Endothelial cell of umbilical vein (primary cell): ENCODE results near the gene PNKD. TPM values are rescaled to one million over a fixed set of nuclear protein-coding genes. Genes with fewer than 3 reads are reported as not detected.

Experiments used
- BruUV-seq: library from RNA; stranded (reverse); fragments of 400-500 nt; replicated peaks from 2 replicates; lab custom pipeline; 2021; lab: Mats Ljungman, UMichigan
- CTCF ChIA-PET: fragments of 300-600, 350-600 bp; sonication (Branson Sonifier 250); formaldehyde crosslinking; loops from one replicate; lab custom pipeline; 2021; ENCODE audit warnings: antibody characterized with exemption, inconsistent platforms; lab: Charles Lee
- POLR2A ChIA-PET: fragments of 300-600, 350-600 bp; sonication (Branson Sonifier 250); formaldehyde crosslinking; loops from one replicate; lab custom pipeline; 2021; ENCODE audit warnings: antibody characterized with exemption, inconsistent platforms; lab: Charles Lee
- DNase-seq: peaks from one replicate; pipeline ENCODE4 v3.0.0-alpha.2; 2011; ENCODE audit warnings: low read depth, low spot score
- FAIRE-seq: peaks from 2 replicates; lab custom pipeline; 2011; peaks lifted over from hg19 to GRCh38; lab: Jason Lieb, UNC
- H2AFZ ChIP-seq: 2 replicates; pipeline ENCODE4 v1.6.0; 2012; ENCODE audit warnings: low read depth, low read length, control low read depth, inconsistent platforms
- H3K27ac ChIP-seq: 2 replicates; pipeline ENCODE4 v1.5.1; 2011; ENCODE audit warnings: low read depth, mild to moderate bottlenecking, control low read depth, low read length, moderate library complexity; ENCODE audit not compliant: insufficient read depth
- H3K27me3 ChIP-seq, 2 experiments: 2 replicates each; pipeline versions ENCODE4 v1.6.0 to v1.6.1; 2011; ENCODE audit warnings: low read length in 2 of 2, mixed read lengths in 1 of 2; ENCODE audit not compliant: control insufficient read depth in 2 of 2, insufficient read depth in 2 of 2
- H3K36me3 ChIP-seq, 2 experiments: 2 replicates in 1 of 2; 3 replicates in 1 of 2; pipeline ENCODE4 v1.5.1; 2011; ENCODE audit warnings: low read length in 2 of 2, mild to moderate bottlenecking in 1 of 2, moderate library complexity in 1 of 2; ENCODE audit not compliant: control insufficient read depth in 2 of 2, insufficient read depth in 2 of 2; ENCODE audit errors: extremely low read depth in 1 of 2
- H3K4me1 ChIP-seq: 3 replicates; pipeline ENCODE4 v1.5.1; 2011; ENCODE audit warnings: mild to moderate bottlenecking, low read length; ENCODE audit not compliant: control insufficient read depth, insufficient read depth; ENCODE audit errors: extremely low read depth
- H3K4me2 ChIP-seq: 2 replicates; pipeline ENCODE4 v1.6.1; 2011; ENCODE audit warnings: low read length, control low read depth, mixed read lengths; ENCODE audit not compliant: insufficient read depth
- H3K4me3 ChIP-seq, 3 experiments: fragments of 200-600 bp in 1 of 3; sonication (generic), shearing (Covaris generic) in 1 of 3; replicated peaks in 1 of 3; 2 replicates each; pipeline ENCODE4 v1.5.1; 2011 to 2016; ENCODE audit warnings: control low read depth in 3 of 3, low read length in 3 of 3, mild to moderate bottlenecking in 2 of 3, inconsistent platforms in 1 of 3, low read depth in 1 of 3, moderate library complexity in 1 of 3; ENCODE audit not compliant: insufficient read depth in 1 of 3
- H3K79me2 ChIP-seq: 2 replicates; pipeline ENCODE4 v1.6.0; 2012; ENCODE audit warnings: low read length, inconsistent platforms; ENCODE audit not compliant: control insufficient read depth, insufficient read depth
- H3K9ac ChIP-seq: replicated peaks from 2 replicates; pipeline ENCODE3; 2011; ENCODE audit warnings: low read length, control low read depth; ENCODE audit not compliant: insufficient read depth; ENCODE audit errors: extremely low read depth
- H3K9me1 ChIP-seq: replicated peaks from 3 replicates; pipeline ENCODE4 v1.6.0; 2011; ENCODE audit warnings: mild to moderate bottlenecking, low read length; ENCODE audit not compliant: control insufficient read depth, insufficient read depth; ENCODE audit errors: extremely low read depth
- H3K9me3 ChIP-seq: replicated peaks from 2 replicates; pipeline ENCODE4 v1.5.1; 2012; ENCODE audit warnings: low read length, inconsistent platforms; ENCODE audit not compliant: control insufficient read depth, insufficient read depth
- H4K20me1 ChIP-seq: replicated peaks from 2 replicates; pipeline ENCODE3; 2011; ENCODE audit warnings: mild to moderate bottlenecking, low read length; ENCODE audit not compliant: control insufficient read depth, insufficient read depth; ENCODE audit errors: extremely low read depth
- EZH2 ChIP-seq: IDR thresholded peaks from 2 replicates; pipeline ENCODE4 v1.6.1; 2012; ENCODE audit warnings: borderline replicate concordance, low read depth, mild to moderate bottlenecking, moderate library complexity, low read length, inconsistent platforms; ENCODE audit not compliant: severe bottlenecking
- FOS ChIP-seq: IDR thresholded peaks from 2 replicates; pipeline ENCODE4 v1.6.1; 2011; ENCODE audit warnings: mild to moderate bottlenecking, low read length, moderate library complexity, borderline replicate concordance; ENCODE audit not compliant: insufficient read depth
- GATA2 ChIP-seq: IDR thresholded peaks from 2 replicates; pipeline ENCODE4 v1.7.0; 2011; ENCODE audit warnings: low read depth, mild to moderate bottlenecking, moderate library complexity, mixed read lengths, low read length; ENCODE audit not compliant: insufficient read length, insufficient read depth
- JUN ChIP-seq: IDR thresholded peaks from 2 replicates; pipeline ENCODE4 v1.6.1; 2011; ENCODE audit warnings: borderline replicate concordance, low read depth; ENCODE audit not compliant: insufficient read length, insufficient read depth
- MYC ChIP-seq: IDR thresholded peaks from one replicate; pipeline ENCODE4 v1.6.1; 2011; ENCODE audit warnings: mild to moderate bottlenecking, low read depth, low read length
- POLR2A ChIP-seq: IDR thresholded peaks from 2 replicates; pipeline ENCODE4 v1.6.1; 2012; ENCODE audit warnings: low read depth, mild to moderate bottlenecking, control low read depth, low read length
- POLR2AphosphoS5 ChIP-seq: IDR thresholded peaks from 2 replicates; pipeline ENCODE4 v1.6.1; 2012; ENCODE audit warnings: low read depth, mild to moderate bottlenecking, control low read depth, low read length, moderate library complexity; ENCODE audit not compliant: insufficient read depth
- dilution Hi-C: fragments of 300-500 bp; cut with MboI; formaldehyde crosslinking; loops from one replicate; pipeline ENCODE4 v1.15.0; 2019; ENCODE audit warnings: low sequenced_read_pairs; ENCODE audit not compliant: extremely low pct_ligation_motif_present
- intact Hi-C: fragments of 100-400 bp; cut with micrococcal nuclease; formaldehyde crosslinking; loops from one replicate; pipeline ENCODE4 v1.10.0; 2022
- polyA plus RNA-seq, 4 experiments: library from polyadenylated mRNA; depleted of rRNA in 3 of 4; stranded (reverse) in 3 of 4; unstranded in 1 of 4; fragments of >200 nt; gene quantifications; 2 replicates each; pipeline versions ENCODE4 v1.2.1 to v1.2.3, GENCODE V29; 2011 to 2012; ENCODE audit warnings: missing spikeins in 1 of 4
- total RNA-seq: library from RNA; stranded (reverse); gene quantifications from 2 replicates; pipeline ENCODE4 v1.2.3, GENCODE V29; 2021
- TF ChIP-seq, protein P1 (sequence below): IDR thresholded peaks from 2 replicates; pipeline ENCODE4 v1.6.1; 2011; ENCODE audit not compliant: insufficient read depth, insufficient read length
- TF ChIP-seq, protein P2 (sequence below), 2 donors: IDR thresholded peaks; 1 replicate in 1 of 2; 2 replicates in 1 of 2; pipeline ENCODE4 v1.5.1; 2011; ENCODE audit warnings: low read length in 2 of 2, mild to moderate bottlenecking in 2 of 2, moderate library complexity in 2 of 2, control low read depth in 1 of 2, inconsistent platforms in 1 of 2, low read depth in 1 of 2; ENCODE audit not compliant: insufficient read depth in 1 of 2; ENCODE audit errors: extremely low read depth in 1 of 2

Gene PNKD
- total and polyA plus RNA-seq, 2 donors (not counting 3 experiments of a cell fraction or from before 2014, with no cell fraction given), result 56.1 to 88.3 TPM

DNA sequence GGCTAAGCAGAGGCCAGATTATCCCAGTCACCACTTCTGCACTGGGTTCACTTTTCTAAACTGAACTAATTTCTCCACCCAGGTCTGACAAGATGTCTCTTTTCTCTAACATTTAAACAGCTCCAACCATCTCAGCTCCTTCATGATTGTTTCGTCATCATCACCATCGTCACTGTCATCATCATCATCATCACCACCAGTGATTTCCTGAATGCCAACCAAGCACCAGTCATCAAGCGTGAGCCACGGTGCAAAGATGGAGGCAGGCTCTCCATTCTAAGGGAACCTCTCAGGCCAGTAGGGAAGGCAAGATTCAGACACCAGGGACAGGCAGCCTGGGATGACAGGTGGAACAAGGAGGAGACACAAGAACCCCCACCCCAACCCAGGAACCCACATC, 47.5 kb downstream of the PNKD start:
- no peaks in the 10 kb centered on the region for H3K9me1 ChIP-seq
- TF ChIP-seq POLR2AphosphoS5 (no peak), EZH2 (no peak), JUN (no peak), FOS (no peak), POLR2A (no peak), MYC (no peak), GATA2 (no peak)
- TF ChIP-seq, protein P1, sequence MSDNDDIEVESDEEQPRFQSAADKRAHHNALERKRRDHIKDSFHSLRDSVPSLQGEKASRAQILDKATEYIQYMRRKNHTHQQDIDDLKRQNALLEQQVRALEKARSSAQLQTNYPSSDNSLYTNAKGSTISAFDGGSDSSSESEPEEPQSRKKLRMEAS, result no peak
- TF ChIP-seq, protein P2, sequence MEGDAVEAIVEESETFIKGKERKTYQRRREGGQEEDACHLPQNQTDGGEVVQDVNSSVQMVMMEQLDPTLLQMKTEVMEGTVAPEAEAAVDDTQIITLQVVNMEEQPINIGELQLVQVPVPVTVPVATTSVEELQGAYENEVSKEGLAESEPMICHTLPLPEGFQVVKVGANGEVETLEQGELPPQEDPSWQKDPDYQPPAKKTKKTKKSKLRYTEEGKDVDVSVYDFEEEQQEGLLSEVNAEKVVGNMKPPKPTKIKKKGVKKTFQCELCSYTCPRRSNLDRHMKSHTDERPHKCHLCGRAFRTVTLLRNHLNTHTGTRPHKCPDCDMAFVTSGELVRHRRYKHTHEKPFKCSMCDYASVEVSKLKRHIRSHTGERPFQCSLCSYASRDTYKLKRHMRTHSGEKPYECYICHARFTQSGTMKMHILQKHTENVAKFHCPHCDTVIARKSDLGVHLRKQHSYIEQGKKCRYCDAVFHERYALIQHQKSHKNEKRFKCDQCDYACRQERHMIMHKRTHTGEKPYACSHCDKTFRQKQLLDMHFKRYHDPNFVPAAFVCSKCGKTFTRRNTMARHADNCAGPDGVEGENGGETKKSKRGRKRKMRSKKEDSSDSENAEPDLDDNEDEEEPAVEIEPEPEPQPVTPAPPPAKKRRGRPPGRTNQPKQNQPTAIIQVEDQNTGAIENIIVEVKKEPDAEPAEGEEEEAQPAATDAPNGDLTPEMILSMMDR (IDR thresholded peaks at IDR 0.05; ENCODE audit: extremely low read depth in 1 of 2, insufficient read depth in 1 of 2, low read depth in 1 of 2, low read length in 2 of 2), result no peak
- no TSS peak for BruUV-seq
- no peaks in the 10 kb centered on the region for H3K9me3 ChIP-seq
- ChIA-PET POLR2A (no interaction called here), CTCF (no interaction called here)
- intact Hi-C loops (no loop called here), dilution Hi-C loops (no loop called here)
- no peak overlapping the region for H2AFZ ChIP-seq
- no peaks in the 10 kb centered on the region for H3K36me3 ChIP-seq
- H3K27me3 ChIP-seq, result no peaks in the 10 kb centered on the region
- no peak overlapping the region for H3K4me3 ChIP-seq
- H3K4me2 ChIP-seq, result no peak overlapping the region
- no peaks in the 10 kb centered on the region for H4K20me1 ChIP-seq
- H3K9ac ChIP-seq, result no peak overlapping the region
- FAIRE-seq, result no peak
- no peak for DNase-seq
- H3K27ac ChIP-seq, result no peak overlapping the region
- H3K79me2 ChIP-seq, result no peaks in the 10 kb centered on the region
- peaks cover 25% of the 10 kb centered on the region for H3K4me1 ChIP-seq
